Gastroesophageal sphincter (tissue), 4 donors: Measurements from ENCODE around the gene LONP2. TPM values are rescaled to one million over a fixed set of nuclear protein-coding genes. Genes with fewer than 3 reads are reported as not detected.
"Not testable (repeated sequence)": the region's sequence is repeated elsewhere in the genome, so short reads cannot be mapped to it uniquely, and the experiment has no call there.

Experiments
- ATAC-seq: fragments of 150-250 bp; one replicate; pipeline ENCODE4 v1.9.1; 2016; ENCODE audit warnings: mild to moderate bottlenecking, moderate library complexity
- H3K27ac ChIP-seq, 4 donors: fragments of 200-600 bp; sonication (generic) in 3 of 4; 1 replicate in 3 of 4; 2 replicates in 1 of 4; pipeline ENCODE4 v1.5.1; 2016 to 2019
- H3K27me3 ChIP-seq: fragments of 200-600 bp; sonication (generic); one replicate; pipeline ENCODE4 v1.5.1; 2019
- H3K36me3 ChIP-seq, 2 donors: fragments of 200-600 bp; sonication (generic); one replicate each; pipeline ENCODE4 v1.5.1; 2019; ENCODE audit warnings: control low read depth in 1 of 2
- H3K4me1 ChIP-seq, 3 donors: fragments of 200-600 bp; sonication (generic); 1 replicate in 2 of 3; 2 replicates in 1 of 3; pipeline ENCODE4 v1.5.1; 2016 to 2019; ENCODE audit warnings: control low read depth in 2 of 3
- H3K4me3 ChIP-seq, 2 donors: fragments of 200-600 bp; sonication (generic); one replicate each; pipeline ENCODE4 v1.5.1; 2019; ENCODE audit warnings: mild to moderate bottlenecking in 1 of 2, moderate library complexity in 1 of 2
- H3K9me3 ChIP-seq, 3 donors: fragments of 200-600 bp; sonication (generic); one replicate each; pipeline ENCODE4 v1.5.1; 2017 to 2019; ENCODE audit warnings: control low read depth in 2 of 3
- EP300 ChIP-seq: sonication (generic); formaldehyde crosslinking; IDR thresholded peaks from one replicate; pipeline ENCODE4 v1.6.1; 2017; ENCODE audit warnings: antibody characterized with exemption, mild to moderate bottlenecking
- POLR2A ChIP-seq, 2 donors: fragments of 450-650 bp; IDR thresholded peaks; one replicate each; pipeline ENCODE4 v1.6.1; 2017; ENCODE audit warnings: antibody characterized with exemption in 2 of 2, mild to moderate bottlenecking in 2 of 2, moderate library complexity in 1 of 2
- POLR2AphosphoS5 ChIP-seq: sonication (generic); formaldehyde crosslinking; IDR thresholded peaks from one replicate; pipeline ENCODE4 v1.6.1; 2017; ENCODE audit warnings: antibody characterized with exemption
- WGBS, 2 donors: methylation state at CpG; one replicate each; pipeline ENCODE4 v1.1.5; 2018; ENCODE audit warnings: low coverage in 1 of 2; 5-methylcytosine and 5-hydroxymethylcytosine counted together
- total RNA-seq, 4 donors: library from RNA; depleted of rRNA; stranded (reverse); fragments of >200 nt; gene quantifications; one replicate each; pipeline ENCODE4 v1.1.0, GENCODE V29; 2016
- TF ChIP-seq, protein P1 (sequence below), 4 experiments: fragments of 200-600 bp in 2 of 4; fragments of 450-650 bp in 2 of 4; sonication (generic) in 1 of 4; IDR thresholded peaks; one replicate each; pipeline ENCODE4 v1.5.1; 2017 to 2019; ENCODE audit warnings: antibody characterized with exemption in 4 of 4, mild to moderate bottlenecking in 2 of 4, moderate library complexity in 2 of 4

LONP2 gene
- total RNA-seq, 4 donors from 2014 or later = 61.5 to 83.7 (median 72.3) TPM

DNA sequence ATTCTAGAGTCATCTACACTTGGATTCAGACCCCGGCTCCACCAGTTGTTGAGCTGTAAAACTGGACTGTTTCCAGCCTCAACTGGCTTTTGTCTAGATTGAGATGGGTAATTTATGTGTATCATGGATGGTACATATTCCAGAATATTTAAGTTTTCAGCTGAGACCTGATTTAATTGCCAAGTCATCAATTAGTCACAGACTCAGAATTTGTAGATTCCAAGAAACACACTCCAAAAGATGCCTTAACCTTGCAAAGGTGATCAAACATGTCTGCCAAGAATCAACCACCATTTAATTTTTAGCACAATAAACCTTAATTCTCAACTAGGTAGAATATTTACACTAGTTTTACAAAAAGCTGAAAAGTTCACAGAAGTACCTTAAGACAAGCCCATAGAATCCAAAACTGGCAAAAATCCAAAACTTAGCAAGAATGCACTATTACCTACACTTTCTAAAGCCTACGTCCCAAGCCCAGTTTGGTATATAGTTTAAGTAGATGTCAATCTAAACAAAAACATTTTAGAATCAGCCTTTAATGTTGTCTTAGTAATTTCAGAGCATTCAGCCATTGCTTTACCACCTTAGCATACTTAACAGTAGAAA, 123.4 kb downstream of the LONP2 start:
- H3K4me1 ChIP-seq = peaks cover 18 to 88% (median 23%) of the 10 kb centered on the region in 3 donors
- no peak for ATAC-seq
- TF ChIP-seq EP300 = no peak
- TF ChIP-seq, protein P1, sequence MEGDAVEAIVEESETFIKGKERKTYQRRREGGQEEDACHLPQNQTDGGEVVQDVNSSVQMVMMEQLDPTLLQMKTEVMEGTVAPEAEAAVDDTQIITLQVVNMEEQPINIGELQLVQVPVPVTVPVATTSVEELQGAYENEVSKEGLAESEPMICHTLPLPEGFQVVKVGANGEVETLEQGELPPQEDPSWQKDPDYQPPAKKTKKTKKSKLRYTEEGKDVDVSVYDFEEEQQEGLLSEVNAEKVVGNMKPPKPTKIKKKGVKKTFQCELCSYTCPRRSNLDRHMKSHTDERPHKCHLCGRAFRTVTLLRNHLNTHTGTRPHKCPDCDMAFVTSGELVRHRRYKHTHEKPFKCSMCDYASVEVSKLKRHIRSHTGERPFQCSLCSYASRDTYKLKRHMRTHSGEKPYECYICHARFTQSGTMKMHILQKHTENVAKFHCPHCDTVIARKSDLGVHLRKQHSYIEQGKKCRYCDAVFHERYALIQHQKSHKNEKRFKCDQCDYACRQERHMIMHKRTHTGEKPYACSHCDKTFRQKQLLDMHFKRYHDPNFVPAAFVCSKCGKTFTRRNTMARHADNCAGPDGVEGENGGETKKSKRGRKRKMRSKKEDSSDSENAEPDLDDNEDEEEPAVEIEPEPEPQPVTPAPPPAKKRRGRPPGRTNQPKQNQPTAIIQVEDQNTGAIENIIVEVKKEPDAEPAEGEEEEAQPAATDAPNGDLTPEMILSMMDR (IDR thresholded peaks at IDR 0.05) = no peak
- TF ChIP-seq POLR2A (IDR thresholded peaks at IDR 0.05) = no peak
- TF ChIP-seq POLR2AphosphoS5 = no peak
- 35 to 46% methylated on average over 2 of the region's 2 CpGs for WGBS, 2 donors
- no peaks in the 10 kb centered on the region for H3K27me3 ChIP-seq
- no peaks in the 10 kb centered on the region for H3K9me3 ChIP-seq
- H3K4me3 ChIP-seq = no peak overlapping the region
- H3K27ac ChIP-seq = no peak overlapping the region
- no peaks in the 10 kb centered on the region for H3K36me3 ChIP-seq

DNA sequence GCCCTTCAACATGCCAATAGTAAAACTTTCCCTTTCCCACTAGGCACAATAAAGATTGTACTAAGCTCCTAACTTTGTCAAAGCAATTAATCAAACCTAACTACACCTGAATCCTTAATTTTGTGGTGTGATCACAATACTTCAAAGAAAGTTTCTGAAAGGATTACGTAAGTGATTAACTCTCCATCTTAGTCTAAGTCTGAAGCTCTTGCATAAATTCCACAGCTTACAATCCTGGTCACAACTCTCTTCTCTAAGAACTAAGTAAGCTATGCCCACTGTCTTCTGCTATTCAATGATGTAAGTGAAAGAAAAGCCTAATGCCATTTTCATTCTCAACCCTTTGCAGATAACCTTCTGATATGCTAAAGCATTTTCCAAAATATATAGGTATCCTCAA, 125.7 kb downstream of the LONP2 start:
- 86 to 92% methylated on average over 1 of the region's 1 CpG for WGBS, 2 donors
- no peak for ATAC-seq
- H3K9me3 ChIP-seq = no peaks in the 10 kb centered on the region
- no peak overlapping the region for H3K4me3 ChIP-seq
- peaks cover 32 to 88% (median 36%) of the 10 kb centered on the region in 3 donors for H3K4me1 ChIP-seq
- H3K27ac ChIP-seq = no peak overlapping the region
- no peaks in the 10 kb centered on the region for H3K36me3 ChIP-seq
- TF ChIP-seq, protein P1 (IDR thresholded peaks at IDR 0.05) = no peak
- TF ChIP-seq EP300 (no peak), POLR2AphosphoS5 (no peak), POLR2A (IDR thresholded peaks at IDR 0.05) (no peak)
- no peaks in the 10 kb centered on the region for H3K27me3 ChIP-seq

DNA sequence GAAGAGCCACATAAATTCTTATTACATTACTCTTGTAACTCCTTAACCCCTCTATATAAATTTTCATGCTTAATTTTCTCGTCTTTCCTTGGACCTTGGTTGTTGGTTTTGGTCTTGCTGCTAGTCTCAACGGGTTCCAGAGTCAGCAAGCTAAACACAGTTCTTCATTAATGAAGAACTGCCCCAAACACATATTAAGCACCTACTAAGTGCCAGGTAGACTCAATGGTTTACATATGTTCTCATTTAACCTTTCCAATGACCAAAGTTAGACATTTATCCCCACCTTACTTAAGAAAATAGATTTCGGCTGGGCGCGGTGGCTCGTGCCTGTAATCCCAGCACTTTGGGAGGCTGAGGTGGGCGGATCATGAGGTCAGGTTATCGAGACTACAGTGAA, 126.1 kb downstream of the LONP2 start:
- Histone ChIP-seq H3K4me3 (no peak overlapping the region), H3K9me3 (no peaks in the 10 kb centered on the region), H3K36me3 (no peaks in the 10 kb centered on the region), H3K27ac (no peak overlapping the region), H3K27me3 (no peaks in the 10 kb centered on the region), H3K4me1 (peaks cover 31 to 88% (median 34%) of the 10 kb centered on the region in 3 donors)
- no peak for ATAC-seq
- 97 to 100% methylated on average over 3 to 6 of the region's 8 CpGs for WGBS, 2 donors
- TF ChIP-seq POLR2A (IDR thresholded peaks at IDR 0.05) = no peak
- TF ChIP-seq, protein P1 (IDR thresholded peaks at IDR 0.05) = no peak
- no peak for TF ChIP-seq EP300
- TF ChIP-seq POLR2AphosphoS5 = no peak

DNA sequence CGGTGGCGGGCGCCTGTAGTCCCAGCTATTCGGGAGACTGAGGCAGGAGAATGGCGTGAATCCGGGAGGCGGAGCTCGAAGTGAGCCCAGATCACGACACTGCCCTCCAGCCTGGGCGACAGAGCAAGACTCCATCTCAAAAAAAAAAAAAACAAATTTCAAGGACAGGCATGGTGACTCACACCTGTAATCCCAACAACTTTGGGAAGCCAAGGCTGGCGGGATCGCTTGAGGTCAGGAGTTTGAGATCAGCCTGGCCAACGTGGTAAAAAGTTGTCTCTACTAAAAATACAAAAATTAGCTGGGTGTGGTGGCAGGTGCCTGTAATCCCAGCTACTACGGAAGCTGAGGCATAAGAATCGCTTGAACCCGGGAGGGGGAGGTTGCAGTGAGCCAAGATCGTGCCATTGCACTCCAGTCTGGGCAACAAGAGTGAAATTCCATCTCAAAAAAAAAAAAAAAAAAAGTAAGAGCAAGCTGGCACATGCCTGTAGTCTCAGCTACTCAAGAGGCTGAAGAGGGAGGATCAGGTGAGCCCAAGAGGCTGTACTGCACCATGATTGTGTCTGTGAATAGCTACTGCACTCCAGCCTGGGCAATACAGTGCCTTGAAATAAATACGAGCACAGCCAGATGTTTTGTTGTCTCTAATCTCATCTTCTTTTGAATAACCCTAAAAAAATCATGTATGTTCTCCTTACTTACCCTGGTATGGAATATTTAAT, 126.7 kb downstream of the LONP2 start:
- WGBS, 2 donors = 74 to 85% methylated on average over 8 of the region's 18 CpGs
- ATAC-seq, H3K27me3 ChIP-seq, H3K9me3 ChIP-seq, H3K4me3 ChIP-seq, H3K36me3 ChIP-seq, H3K27ac ChIP-seq: not testable (repeated sequence)
- peaks cover 30 to 90% (median 37%) of the 10 kb centered on the region in 3 donors for H3K4me1 ChIP-seq

DNA sequence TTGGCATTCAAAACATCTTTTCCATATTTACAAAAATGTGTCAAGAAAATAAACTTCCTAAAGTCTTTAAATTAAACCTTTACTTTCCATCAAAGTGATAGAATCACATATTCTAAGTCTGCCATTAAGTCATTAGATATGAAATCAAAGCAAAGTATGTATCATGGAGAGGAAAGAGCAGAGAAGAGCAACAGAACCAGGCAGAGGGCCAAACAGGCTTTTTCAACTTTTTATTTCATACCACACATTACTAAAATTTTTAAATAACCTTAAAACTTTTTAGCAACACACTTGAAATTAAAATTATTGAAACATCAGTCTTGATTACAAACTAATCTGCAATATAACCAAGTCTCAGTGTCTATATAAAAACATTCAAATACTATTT, 127.3 kb downstream of the LONP2 start:
- no peak overlapping the region for H3K27ac ChIP-seq
- H3K36me3 ChIP-seq = no peaks in the 10 kb centered on the region
- H3K4me3 ChIP-seq = no peak overlapping the region
- no peaks in the 10 kb centered on the region for H3K9me3 ChIP-seq
- ATAC-seq = no peak
- TF ChIP-seq, protein P1 (IDR thresholded peaks at IDR 0.05) = no peak
- no peak for TF ChIP-seq EP300
- no peak for TF ChIP-seq POLR2AphosphoS5
- no peak for TF ChIP-seq POLR2A (IDR thresholded peaks at IDR 0.05)
- peaks cover 32 to 93% (median 40%) of the 10 kb centered on the region in 3 donors for H3K4me1 ChIP-seq
- no peaks in the 10 kb centered on the region for H3K27me3 ChIP-seq
